ENCODE data around the gene CDH24. TPM values are rescaled to one million over a fixed set of nuclear protein-coding genes. Genes with fewer than 3 reads are reported as not detected.

Gene CDH24
- total and polyA plus RNA-seq, 2 of the 13 experiments (the other 11 are each of a cell fraction or from before 2014, with no cell fraction given) = 0.69 to 0.99 TPM

DNA sequence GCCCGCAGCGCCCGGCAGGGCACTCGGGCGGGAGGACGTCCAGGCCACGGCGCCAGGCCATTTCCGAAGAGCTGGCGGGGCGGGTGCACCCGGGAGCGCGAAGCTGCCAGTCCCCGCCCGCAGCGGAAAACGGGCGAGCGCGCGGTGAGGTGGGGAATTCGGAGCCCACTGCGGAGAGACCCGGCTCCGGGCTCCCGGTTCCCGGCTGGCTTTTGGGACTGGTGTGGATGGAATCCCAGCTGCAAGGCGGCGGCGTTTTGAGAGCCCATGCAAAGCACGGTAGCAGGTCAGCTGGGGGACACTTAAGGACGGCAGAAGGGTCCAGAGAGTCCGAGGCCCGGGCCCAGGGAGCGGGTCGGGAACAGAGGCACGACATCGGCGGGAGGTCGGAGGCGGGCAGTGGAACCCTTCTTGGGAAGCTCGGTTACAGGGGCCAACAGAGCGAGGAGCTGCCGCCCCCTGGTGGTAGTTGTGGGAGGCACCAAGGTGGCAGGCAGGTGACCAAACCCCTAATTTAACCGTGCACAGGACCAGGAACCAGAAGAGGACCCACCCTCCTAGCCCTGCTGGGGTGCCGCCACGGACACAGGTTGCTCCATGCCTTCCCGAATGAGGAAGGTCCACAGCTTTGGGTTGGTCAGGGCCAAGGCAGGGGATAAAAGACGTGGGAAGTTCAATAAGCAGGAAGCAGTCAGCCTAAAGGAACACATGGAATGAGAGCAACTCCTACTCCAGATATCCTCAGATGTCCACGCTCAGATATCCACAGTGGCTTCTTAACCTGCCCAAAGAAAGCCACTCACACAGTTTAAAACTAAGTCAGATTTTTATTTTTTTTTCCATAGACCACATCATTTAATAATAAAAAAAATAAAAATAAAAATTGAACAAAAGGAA, 685 bp upstream of the CDH24 start (continued):
- TF ChIP-seq, protein P1, sequence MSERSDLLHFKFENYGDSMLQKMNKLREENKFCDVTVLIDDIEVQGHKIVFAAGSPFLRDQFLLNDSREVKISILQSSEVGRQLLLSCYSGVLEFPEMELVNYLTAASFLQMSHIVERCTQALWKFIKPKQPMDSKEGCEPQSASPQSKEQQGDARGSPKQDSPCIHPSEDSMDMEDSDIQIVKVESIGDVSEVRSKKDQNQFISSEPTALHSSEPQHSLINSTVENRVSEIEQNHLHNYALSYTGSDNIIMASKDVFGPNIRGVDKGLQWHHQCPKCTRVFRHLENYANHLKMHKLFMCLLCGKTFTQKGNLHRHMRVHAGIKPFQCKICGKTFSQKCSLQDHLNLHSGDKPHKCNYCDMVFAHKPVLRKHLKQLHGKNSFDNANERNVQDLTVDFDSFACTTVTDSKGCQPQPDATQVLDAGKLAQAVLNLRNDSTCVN (CRISPR knock-in tag; IDR thresholded peaks at IDR 0.05; ENCODE audit: borderline replicate concordance) = peak; percentile 85
- peak; percentile 63; the same call in 1 of the 2 replicates for TF ChIP-seq SIN3B (IDR thresholded peaks at IDR 0.05; ENCODE audit: low read length)
- TF ChIP-seq ZNF251 (CRISPR knock-in tag; IDR thresholded peaks at IDR 0.05) = peak; percentile 49; the same call in 1 of the 2 replicates
- TF ChIP-seq SALL1 (CRISPR knock-in tag; IDR thresholded peaks at IDR 0.05) = peak; percentile 89
- TF ChIP-seq JUN (CRISPR knock-in tag; IDR thresholded peaks at IDR 0.05) = 0 out of 2 replicates have a peak, but pooled peaks have one; percentile 87
- TF ChIP-seq HNRNPL (IDR thresholded peaks at IDR 0.05; ENCODE audit: low read depth, low read length) = peak; percentile 70; the same call in 1 of the 2 replicates
- no peak for TF ChIP-seq TBP (CRISPR knock-in tag; IDR thresholded peaks at IDR 0.05)
- peak; percentile 79 for TF ChIP-seq MED1 (CRISPR knock-in tag; IDR thresholded peaks at IDR 0.05)
- no peak; the same call in 1 of the 2 replicates for TF ChIP-seq ZBTB7B (CRISPR knock-in tag; IDR thresholded peaks at IDR 0.05)
- TF ChIP-seq MAFG (CRISPR knock-in tag; IDR thresholded peaks at IDR 0.05) = no peak
- peak; percentile 93 for TF ChIP-seq ZFP37 (CRISPR knock-in tag; IDR thresholded peaks at IDR 0.05; ENCODE audit: borderline replicate concordance)
- peak; percentile 86 for TF ChIP-seq ZNF451 (CRISPR knock-in tag; IDR thresholded peaks at IDR 0.05)
- peak; percentile 73; the same call in 1 of the 2 replicates for TF ChIP-seq RFXANK (CRISPR knock-in tag; IDR thresholded peaks at IDR 0.05)
- TF ChIP-seq, protein P2, sequence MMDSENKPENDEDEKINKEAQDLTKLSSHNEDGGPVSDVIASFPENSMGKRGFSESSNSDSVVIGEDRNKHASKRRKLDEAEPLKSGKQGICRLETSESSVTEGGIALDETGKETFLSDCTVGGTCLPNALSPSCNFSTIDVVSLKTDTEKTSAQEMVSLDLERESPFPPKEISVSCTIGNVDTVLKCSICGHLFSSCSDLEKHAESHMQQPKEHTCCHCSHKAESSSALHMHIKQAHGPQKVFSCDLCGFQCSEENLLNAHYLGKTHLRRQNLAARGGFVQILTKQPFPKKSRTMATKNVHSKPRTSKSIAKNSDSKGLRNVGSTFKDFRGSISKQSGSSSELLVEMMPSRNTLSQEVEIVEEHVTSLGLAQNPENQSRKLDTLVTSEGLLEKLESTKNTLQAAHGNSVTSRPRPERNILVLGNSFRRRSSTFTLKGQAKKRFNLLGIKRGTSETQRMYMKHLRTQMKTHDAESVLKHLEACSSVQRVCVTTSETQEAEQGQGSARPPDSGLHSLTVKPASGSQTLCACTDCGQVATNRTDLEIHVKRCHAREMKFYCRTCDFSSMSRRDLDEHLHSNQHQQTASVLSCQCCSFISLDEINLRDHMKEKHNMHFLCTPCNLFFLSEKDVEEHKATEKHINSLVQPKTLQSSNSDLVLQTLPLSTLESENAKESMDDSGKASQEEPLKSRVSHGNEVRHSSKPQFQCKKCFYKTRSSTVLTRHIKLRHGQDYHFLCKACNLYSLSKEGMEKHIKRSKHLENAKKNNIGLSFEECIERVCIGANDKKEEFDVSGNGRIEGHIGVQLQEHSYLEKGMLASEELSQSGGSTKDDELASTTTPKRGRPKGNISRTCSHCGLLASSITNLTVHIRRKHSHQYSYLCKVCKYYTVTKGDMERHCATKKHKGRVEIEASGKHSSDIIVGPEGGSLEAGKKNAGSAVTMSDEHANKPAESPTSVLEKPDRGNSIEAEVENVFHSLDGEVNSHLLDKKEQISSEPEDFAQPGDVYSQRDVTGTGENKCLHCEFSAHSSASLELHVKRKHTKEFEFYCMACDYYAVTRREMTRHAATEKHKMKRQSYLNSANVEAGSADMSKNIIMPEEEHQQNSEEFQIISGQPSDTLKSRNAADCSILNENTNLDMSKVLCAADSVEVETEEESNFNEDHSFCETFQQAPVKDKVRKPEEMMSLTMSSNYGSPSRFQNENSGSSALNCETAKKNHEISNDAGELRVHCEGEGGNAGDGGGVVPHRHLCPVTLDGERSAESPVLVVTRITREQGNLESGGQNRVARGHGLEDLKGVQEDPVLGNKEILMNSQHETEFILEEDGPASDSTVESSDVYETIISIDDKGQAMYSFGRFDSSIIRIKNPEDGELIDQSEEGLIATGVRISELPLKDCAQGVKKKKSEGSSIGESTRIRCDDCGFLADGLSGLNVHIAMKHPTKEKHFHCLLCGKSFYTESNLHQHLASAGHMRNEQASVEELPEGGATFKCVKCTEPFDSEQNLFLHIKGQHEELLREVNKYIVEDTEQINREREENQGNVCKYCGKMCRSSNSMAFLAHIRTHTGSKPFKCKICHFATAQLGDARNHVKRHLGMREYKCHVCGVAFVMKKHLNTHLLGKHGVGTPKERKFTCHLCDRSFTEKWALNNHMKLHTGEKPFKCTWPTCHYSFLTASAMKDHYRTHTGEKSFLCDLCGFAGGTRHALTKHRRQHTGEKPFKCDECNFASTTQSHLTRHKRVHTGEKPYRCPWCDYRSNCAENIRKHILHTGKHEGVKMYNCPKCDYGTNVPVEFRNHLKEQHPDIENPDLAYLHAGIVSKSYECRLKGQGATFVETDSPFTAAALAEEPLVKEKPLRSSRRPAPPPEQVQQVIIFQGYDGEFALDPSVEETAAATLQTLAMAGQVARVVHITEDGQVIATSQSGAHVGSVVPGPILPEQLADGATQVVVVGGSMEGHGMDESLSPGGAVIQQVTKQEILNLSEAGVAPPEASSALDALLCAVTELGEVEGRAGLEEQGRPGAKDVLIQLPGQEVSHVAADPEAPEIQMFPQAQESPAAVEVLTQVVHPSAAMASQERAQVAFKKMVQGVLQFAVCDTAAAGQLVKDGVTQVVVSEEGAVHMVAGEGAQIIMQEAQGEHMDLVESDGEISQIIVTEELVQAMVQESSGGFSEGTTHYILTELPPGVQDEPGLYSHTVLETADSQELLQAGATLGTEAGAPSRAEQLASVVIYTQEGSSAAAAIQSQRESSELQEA (CRISPR knock-in tag; IDR thresholded peaks at IDR 0.05; ENCODE audit: not compliant biosample characterization) = peak; percentile 89
- no peak for TF ChIP-seq MAFK (conservative IDR thresholded peaks at IDR 0.05 in 1 of 2, IDR thresholded peaks at IDR 0.05 in 1 of 2; ENCODE audit: low read length in 2 of 2)
- TF ChIP-seq ETV6 (CRISPR knock-in tag; conservative IDR thresholded peaks at IDR 0.05) = peak; percentile 89; the same call in 1 of the 2 replicates
- TF ChIP-seq CCDC6 (CRISPR knock-in tag; IDR thresholded peaks at IDR 0.05) = peak; percentile 77
- peak; percentile 86 for TF ChIP-seq SMC3 (IDR thresholded peaks at IDR 0.05; ENCODE audit: low read length)
- no peak for TF ChIP-seq ATM (IDR thresholded peaks at IDR 0.05; ENCODE audit: borderline replicate concordance)
